Measurements from ENCODE around the gene TRIM38.
A peak's percentile ranks its signal among the peaks of the same experiment; 100 is the strongest.

The TRIM38 gene

DNA sequence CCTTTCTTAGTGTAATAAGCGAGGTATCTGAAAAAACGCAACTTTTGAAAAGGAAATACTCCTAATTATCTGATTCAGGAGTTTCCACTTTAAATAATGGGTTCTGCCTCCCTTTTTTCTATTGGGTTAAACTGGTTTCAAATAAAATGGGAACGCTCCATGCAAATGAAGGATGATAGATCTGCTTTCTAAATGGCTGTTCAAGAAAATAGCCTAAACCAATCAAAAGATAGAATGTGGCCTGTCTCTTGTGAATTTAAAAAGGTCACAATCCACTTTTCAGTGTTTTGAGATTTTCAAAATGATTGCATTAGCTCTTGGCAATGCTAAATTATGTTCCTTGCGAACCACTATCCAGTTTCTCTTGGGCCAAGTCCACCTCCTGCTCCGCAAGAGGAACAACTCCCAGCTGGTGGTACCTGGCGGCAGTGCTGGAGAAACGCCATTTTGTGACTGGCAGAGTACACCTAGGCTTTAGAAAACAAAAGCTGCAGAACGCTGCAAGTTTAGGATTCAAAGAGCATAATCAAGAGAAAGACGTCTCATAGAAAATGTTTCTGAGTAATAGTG lies 56.7 kb downstream of the TRIM38 start:
- TF ChIP-seq, protein P1, sequence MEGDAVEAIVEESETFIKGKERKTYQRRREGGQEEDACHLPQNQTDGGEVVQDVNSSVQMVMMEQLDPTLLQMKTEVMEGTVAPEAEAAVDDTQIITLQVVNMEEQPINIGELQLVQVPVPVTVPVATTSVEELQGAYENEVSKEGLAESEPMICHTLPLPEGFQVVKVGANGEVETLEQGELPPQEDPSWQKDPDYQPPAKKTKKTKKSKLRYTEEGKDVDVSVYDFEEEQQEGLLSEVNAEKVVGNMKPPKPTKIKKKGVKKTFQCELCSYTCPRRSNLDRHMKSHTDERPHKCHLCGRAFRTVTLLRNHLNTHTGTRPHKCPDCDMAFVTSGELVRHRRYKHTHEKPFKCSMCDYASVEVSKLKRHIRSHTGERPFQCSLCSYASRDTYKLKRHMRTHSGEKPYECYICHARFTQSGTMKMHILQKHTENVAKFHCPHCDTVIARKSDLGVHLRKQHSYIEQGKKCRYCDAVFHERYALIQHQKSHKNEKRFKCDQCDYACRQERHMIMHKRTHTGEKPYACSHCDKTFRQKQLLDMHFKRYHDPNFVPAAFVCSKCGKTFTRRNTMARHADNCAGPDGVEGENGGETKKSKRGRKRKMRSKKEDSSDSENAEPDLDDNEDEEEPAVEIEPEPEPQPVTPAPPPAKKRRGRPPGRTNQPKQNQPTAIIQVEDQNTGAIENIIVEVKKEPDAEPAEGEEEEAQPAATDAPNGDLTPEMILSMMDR (IDR thresholded peaks at IDR 0.05; ENCODE audit: borderline replicate concordance, control extremely low read depth, extremely low read depth, insufficient read depth, missing control alignments), result no peak
- no peak for DNase-seq (ENCODE audit: low spot score)
- in situ Hi-C loops (cut with MboI; ENCODE audit: low sequenced_read_pairs, unreplicated experiment), result no loop called here

DNA sequence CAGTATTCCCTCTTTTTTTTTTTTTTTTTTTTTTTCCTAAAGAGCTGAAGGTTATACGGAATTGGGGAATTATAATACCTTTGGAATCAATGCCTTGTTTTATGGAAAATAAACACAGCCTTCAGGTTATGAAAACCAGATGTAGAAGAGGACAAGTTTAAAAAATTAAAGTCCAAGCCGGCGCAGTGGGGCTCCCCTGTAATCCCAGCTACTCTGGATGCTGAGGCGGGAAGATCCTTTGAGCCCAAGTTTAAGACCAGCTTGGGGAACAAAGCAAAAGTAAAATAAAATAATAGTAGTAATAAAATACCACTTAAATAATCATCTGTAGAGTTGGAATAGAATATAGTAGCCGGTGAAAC lies 57.3 kb downstream of the TRIM38 start:
- in situ Hi-C loops (cut with MboI; ENCODE audit: low sequenced_read_pairs, unreplicated experiment), result no loop called here
- TF ChIP-seq, protein P1 (IDR thresholded peaks at IDR 0.05; ENCODE audit: borderline replicate concordance, control extremely low read depth, extremely low read depth, insufficient read depth, missing control alignments), result no peak
- DNase-seq (ENCODE audit: low spot score), result no peak

DNA sequence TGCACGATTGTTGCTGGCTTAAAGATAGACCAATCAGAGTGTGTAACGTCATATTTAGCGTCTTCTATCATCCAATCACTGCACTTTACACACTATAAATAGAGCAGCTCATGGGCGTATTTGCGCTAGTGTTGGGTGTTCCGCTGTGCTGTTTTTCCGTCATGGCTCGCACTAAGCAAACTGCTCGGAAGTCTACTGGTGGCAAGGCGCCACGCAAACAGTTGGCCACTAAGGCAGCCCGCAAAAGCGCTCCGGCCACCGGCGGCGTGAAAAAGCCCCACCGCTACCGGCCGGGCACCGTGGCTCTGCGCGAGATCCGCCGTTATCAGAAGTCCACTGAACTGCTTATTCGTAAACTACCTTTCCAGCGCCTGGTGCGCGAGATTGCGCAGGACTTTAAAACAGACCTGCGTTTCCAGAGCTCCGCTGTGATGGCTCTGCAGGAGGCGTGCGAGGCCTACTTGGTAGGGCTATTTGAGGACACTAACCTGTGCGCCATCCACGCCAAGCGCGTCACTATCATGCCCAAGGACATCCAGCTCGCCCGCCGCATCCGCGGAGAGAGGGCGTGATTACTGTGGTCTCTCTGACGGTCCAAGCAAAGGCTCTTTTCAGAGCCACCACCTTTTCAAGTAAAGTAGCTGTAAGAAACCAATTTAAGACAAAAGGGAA lies 57.9 kb downstream of the TRIM38 start:
- TF ChIP-seq, protein P1 (IDR thresholded peaks at IDR 0.05; ENCODE audit: borderline replicate concordance, control extremely low read depth, extremely low read depth, insufficient read depth, missing control alignments), result no peak
- in situ Hi-C loops (cut with MboI; ENCODE audit: low sequenced_read_pairs, unreplicated experiment), result no loop called here
- peak; percentile 87 for DNase-seq (ENCODE audit: low spot score)

DNA sequence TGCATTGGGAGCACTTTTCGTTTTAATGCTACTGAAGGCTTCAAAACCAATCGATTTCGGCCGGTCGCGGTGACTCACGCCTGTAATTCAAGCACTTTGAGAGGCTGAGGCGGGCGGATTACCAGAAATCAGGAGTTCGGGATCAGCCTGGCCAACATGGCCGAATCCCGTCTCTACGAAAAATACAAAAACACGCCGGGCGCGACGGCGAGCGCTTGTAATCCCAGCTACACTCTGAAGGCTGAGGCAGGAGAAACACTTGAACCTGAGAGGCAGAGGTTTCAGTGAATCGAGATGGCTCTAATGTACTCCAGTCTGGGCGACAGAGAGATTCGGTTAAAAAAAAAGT lies 58.4 kb downstream of the TRIM38 start:
- in situ Hi-C loops (cut with MboI; ENCODE audit: low sequenced_read_pairs, unreplicated experiment), result no loop called here
- DNase-seq (ENCODE audit: low spot score), result no peak

DNA sequence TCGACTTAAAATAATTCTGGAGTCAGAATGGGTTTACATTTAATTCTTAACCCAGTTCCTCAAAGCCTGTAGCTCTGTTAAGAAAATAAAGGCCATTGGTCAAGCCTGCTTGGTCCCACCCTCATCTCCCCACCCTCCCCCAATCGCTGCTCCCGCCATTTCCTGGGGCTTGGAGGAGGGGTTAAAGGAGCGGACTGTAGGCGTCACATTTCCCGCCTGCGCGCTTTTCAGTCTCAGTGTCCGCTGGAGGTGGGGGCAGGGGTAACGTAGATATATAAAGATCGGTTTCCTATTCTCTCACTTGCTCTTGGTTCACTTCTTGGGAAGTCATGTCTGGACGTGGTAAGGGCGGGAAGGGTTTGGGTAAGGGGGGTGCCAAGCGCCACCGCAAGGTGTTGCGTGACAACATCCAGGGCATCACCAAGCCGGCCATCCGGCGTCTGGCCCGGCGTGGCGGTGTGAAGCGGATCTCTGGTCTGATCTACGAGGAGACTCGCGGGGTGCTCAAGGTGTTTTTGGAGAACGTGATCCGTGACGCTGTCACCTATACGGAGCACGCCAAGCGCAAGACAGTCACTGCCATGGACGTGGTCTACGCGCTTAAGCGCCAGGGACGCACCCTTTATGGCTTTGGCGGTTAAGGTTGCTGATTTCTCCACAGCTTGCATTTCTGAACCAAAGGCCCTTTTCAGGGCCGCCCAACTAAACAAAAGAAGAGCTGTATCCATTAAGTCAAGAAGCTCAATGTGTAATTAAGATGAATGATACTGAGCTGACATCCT lies 58.9 kb downstream of the TRIM38 start:
- TF ChIP-seq, protein P1 (IDR thresholded peaks at IDR 0.05; ENCODE audit: borderline replicate concordance, control extremely low read depth, extremely low read depth, insufficient read depth, missing control alignments), result no peak
- DNase-seq (ENCODE audit: low spot score), result peak; percentile 90
- in situ Hi-C loops (cut with MboI; ENCODE audit: low sequenced_read_pairs, unreplicated experiment), result no loop called here

More for the DNA sequence above, 58.4 kb downstream of the TRIM38 start:
- TF ChIP-seq, protein P1 (IDR thresholded peaks at IDR 0.05; ENCODE audit: borderline replicate concordance, control extremely low read depth, extremely low read depth, insufficient read depth, missing control alignments), result no peak

DNA sequence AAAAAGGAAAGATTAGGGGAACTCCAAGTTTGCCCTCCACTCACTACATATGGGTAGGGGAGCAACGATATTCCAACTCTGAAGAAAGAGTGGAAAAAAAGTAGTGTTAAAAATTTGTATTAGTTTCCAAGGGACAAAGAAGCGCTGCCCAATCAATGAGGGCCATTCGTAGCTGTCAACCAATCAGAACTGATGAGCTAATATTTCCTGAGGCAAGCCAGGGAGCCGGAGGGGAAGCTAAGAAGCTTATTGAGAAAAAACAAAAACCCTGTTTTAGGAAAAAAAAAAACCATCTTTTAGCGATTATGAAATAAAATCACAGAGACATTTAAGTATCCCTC lies 59.5 kb downstream of the TRIM38 start:
- peak; percentile 50 for DNase-seq (ENCODE audit: low spot score)
- in situ Hi-C loops (cut with MboI; ENCODE audit: low sequenced_read_pairs, unreplicated experiment), result no loop called here
- TF ChIP-seq, protein P1 (IDR thresholded peaks at IDR 0.05; ENCODE audit: borderline replicate concordance, control extremely low read depth, extremely low read depth, insufficient read depth, missing control alignments), result no peak
